GM18520 (cell line): ENCODE measurements around the gene PAM.

ENCODE experiments used
- ATAC-seq: cut with Tn5 transposase; IDR thresholded peaks from one replicate; pipeline ENCODE4 v1.9.1; 2021; ENCODE audit not compliant: unreplicated experiment

PAM gene

GRCh38 chr5:102777099-102777498, 22.0 kb downstream of the PAM start:
- ATAC-seq: no peak

GRCh38 chr5:102778478-102778877, 23.4 kb downstream of the PAM start:
- no peak for ATAC-seq

- ATAC-seq: no peak
These were observed 26.3 kb downstream of the PAM start for GRCh38 chr5:102781359-102781758.

- ATAC-seq: no peak
These were observed 26.7 kb downstream of the PAM start for GRCh38 chr5:102781786-102782185.

- no peak for ATAC-seq
These were observed 27.2 kb downstream of the PAM start for GRCh38 chr5:102782217-102782872.

- ATAC-seq: no peak
These were observed 32.0 kb downstream of the PAM start for GRCh38 chr5:102787134-102787533.

- ATAC-seq: no peak
These were observed 33.7 kb downstream of the PAM start for GRCh38 chr5:102788788-102789187.

- no peak for ATAC-seq
These were observed 34.4 kb downstream of the PAM start for GRCh38 chr5:102789469-102789868.

GRCh38 chr5:102790748-102791147, 35.6 kb downstream of the PAM start:
- no peak for ATAC-seq

- ATAC-seq: no peak
These were observed 37.6 kb downstream of the PAM start for GRCh38 chr5:102792705-102793104.

GRCh38 chr5:102794047-102794446, 38.9 kb downstream of the PAM start:
- ATAC-seq: no peak

- ATAC-seq: no peak
These were observed 39.7 kb downstream of the PAM start for GRCh38 chr5:102794677-102795331.

GRCh38 chr5:102795526-102795925, 40.4 kb downstream of the PAM start:
- no peak for ATAC-seq

GRCh38 chr5:102796009-102796408, 40.9 kb downstream of the PAM start:
- no peak for ATAC-seq

GRCh38 chr5:102796498-102796897, 41.4 kb downstream of the PAM start:
- ATAC-seq: no peak

- ATAC-seq: no peak
These were observed 42.3 kb downstream of the PAM start for GRCh38 chr5:102797322-102797884.

GRCh38 chr5:102798104-102798785, 43.1 kb downstream of the PAM start:
- ATAC-seq: no peak

GRCh38 chr5:102799017-102799416, 43.9 kb downstream of the PAM start:
- ATAC-seq: no peak

- no peak for ATAC-seq
These were observed 45.3 kb downstream of the PAM start for GRCh38 chr5:102800427-102800826.

GRCh38 chr5:102801371-102801770, 46.3 kb downstream of the PAM start:
- peak; percentile 44 for ATAC-seq

- ATAC-seq: no peak
These were observed 47.8 kb downstream of the PAM start for GRCh38 chr5:102802708-102803458.
